IPS DF 4.7 (cell line): ENCODE results near the gene COL10A1.

Experiments used
- DNase-seq: peaks from one replicate; pipeline ENCODE4 v3.0.0-alpha.2; 2013; ENCODE audit warnings: low spot score; ENCODE audit errors: extremely low read depth

COL10A1 gene

GRCh38 chr6:116126032-116126431 is at the start of gene COL10A1:
TSS of gene COL10A1 (minus strand) at chr6:116126132. CDS start at chr6:116125492, 640 bp downstream.
- no peak for DNase-seq

- no peak for DNase-seq
These were observed 49.4 kb upstream of the COL10A1 start for GRCh38 chr6:116175344-116175743.

GRCh38 chr6:116173928-116174327 is 48.0 kb upstream of the COL10A1 start:
- DNase-seq, result no peak

GRCh38 chr6:116170358-116171057 is 44.6 kb upstream of the COL10A1 start:
- no peak for DNase-seq

- no peak for DNase-seq
These were observed 43.9 kb upstream of the COL10A1 start for GRCh38 chr6:116169880-116170279.

GRCh38 chr6:116168148-116168547 is 42.2 kb upstream of the COL10A1 start:
- no peak for DNase-seq

- no peak for DNase-seq
These were observed 40.4 kb upstream of the COL10A1 start for GRCh38 chr6:116166369-116166768.

GRCh38 chr6:116165596-116165995 is 39.7 kb upstream of the COL10A1 start:
- DNase-seq, result no peak

GRCh38 chr6:116159782-116160524 is 34.0 kb upstream of the COL10A1 start:
- DNase-seq, result no peak

GRCh38 chr6:116158641-116159040 is 32.7 kb upstream of the COL10A1 start:
- DNase-seq, result no peak

- DNase-seq, result no peak
These were observed 31.5 kb upstream of the COL10A1 start for GRCh38 chr6:116157391-116157790.

GRCh38 chr6:116156405-116157326 is 30.7 kb upstream of the COL10A1 start:
- DNase-seq, result no peak

- no peak for DNase-seq
These were observed 29.0 kb upstream of the COL10A1 start for GRCh38 chr6:116154887-116155286.

GRCh38 chr6:116152620-116153019 is 26.7 kb upstream of the COL10A1 start:
- no peak for DNase-seq

GRCh38 chr6:116145803-116146675 is 20.1 kb upstream of the COL10A1 start:
- no peak for DNase-seq

GRCh38 chr6:116144605-116145004 is 18.7 kb upstream of the COL10A1 start:
- no peak for DNase-seq

GRCh38 chr6:116139917-116140316 is 14.0 kb upstream of the COL10A1 start:
- no peak for DNase-seq

- DNase-seq, result no peak
These were observed 11.0 kb upstream of the COL10A1 start for GRCh38 chr6:116136933-116137340.

- no peak for DNase-seq
These were observed 10.4 kb upstream of the COL10A1 start for GRCh38 chr6:116136373-116136772.

GRCh38 chr6:116133453-116133852 is 7.5 kb upstream of the COL10A1 start:
- DNase-seq, result no peak
